ENCODE results near the gene MYL11.
A peak's percentile ranks its signal among the peaks of the same experiment; 100 is the strongest.

Gene MYL11

DNA sequence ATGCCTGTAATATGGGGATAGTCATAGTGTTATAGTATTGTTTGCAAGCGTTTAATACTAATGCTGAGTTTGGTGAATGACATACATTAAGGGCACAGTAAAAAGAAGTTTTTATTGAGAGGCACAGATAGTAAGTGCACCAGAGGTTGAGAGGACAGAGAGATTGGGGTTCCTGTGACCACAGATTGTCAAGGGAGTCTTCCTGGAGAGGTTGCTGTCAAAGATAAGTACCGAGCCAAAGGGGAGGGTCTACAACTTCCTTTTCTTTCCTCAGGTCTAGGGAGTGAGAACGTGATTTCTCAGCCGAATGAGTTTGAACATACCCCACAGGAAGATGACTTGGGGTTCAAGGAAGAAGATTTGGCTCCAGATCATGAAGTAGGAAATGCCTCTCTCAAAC, 22.5 kb downstream of the MYL11 start:
- DNase-seq: no peak

DNA sequence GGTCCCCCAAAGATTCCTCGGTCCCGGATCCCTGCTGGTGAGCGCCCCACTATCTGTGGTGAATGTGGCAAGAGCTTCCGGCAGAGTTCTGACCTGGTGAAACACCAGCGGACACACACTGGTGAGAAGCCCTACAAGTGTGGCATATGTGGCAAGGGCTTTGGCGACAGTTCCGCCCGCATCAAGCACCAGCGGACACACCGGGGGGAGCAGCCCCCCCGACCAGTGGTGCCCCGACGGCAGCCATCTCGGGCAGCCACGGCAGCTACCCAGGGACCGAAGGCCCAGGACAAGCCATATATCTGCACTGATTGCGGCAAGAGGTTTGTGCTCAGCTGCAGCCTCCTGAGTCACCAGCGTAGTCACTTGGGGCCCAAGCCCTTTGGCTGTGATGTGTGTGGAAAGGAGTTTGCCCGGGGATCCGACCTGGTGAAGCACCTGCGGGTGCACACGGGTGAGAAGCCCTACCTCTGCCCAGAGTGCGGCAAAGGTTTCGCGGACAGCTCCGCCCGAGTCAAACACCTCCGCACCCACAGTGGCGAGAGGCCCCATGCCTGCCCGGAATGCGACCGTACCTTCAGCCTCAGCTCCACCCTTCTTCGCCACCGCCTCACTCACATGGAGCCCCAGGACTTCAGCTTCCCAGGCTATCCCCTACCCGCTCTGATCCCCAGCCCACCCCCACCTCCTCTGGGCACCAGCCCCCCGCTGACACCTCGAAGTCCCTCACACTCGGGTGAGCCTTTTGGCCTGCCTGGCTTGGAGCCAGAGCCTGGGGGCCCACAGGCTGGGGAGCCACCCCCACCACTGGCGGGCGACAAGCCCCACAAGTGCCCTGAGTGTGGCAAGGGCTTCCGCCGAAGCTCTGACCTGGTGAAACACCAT, 23.4 kb downstream of the MYL11 start:
- no peak for DNase-seq

GRCh38 chr16:30398661-30399434, 24.2 kb downstream of the MYL11 start:
- DNase-seq: peak; percentile 77

GRCh38 chr16:30399435-30400186, 25.0 kb downstream of the MYL11 start:
- DNase-seq: no peak

GRCh38 chr16:30401768-30402425, 27.3 kb downstream of the MYL11 start:
- DNase-seq: no peak

DNA sequence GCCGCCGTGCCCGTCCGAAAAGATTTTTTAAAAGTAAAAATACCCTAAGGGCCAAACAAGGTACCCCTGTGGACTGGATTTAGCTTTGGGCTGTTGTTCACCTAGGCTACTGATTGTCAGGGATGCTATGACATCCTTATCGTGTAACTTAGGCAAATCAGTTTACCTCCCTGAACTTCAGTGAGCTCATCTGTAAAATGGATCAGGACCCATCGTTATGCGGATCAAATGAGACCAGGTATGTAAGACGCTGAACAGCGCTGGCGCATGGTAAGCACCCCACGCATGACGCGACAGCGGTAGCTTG, 32.1 kb downstream of the MYL11 start:
- DNase-seq: no peak

GRCh38 chr16:30407102-30407803, 32.7 kb downstream of the MYL11 start, which contains the start of gene ZNF771:
Gene ZNF771, plus strand, starts transcription at chr16:30407606. Its CDS starts 448 bp downstream, at chr16:30408054.
- DNase-seq: peak; percentile 93

GRCh38 chr16:30407804-30408534, 33.4 kb downstream of the MYL11 start:
- no peak for DNase-seq

GRCh38 chr16:30409125-30410060, 34.8 kb downstream of the MYL11 start:
- peak; percentile 97 for DNase-seq

DNA sequence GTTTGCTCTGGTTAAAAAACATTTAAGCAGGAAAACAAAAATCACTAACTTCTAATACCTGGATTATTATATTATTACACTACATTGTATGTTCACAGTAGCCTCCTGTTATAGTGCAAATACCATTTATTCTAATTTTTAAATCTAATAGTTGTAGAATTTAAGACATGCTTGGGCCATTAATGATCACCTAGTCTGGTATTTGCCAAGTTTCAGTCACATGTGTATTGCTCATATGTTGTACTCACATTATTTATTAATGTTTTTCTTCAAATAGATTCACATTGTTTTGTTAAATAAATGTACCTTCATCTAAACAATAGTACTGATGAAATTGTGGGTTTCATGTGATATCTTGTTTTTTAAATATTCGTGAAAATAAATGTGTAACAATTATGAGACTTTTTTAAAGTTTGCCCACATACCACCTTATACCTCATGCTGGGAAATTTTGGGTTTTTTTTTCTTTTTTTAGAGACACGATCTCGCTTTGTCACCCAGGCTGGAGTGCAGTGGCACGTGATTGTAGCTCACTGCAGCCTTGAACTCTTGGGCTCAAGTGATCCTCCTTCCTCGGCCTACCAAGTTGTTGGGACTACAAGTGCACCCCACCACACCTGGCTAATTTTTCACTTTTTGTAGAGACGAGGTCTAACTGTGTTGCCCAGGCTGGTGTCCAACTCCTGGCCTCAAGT, 38.7 kb downstream of the MYL11 start:
- no peak for DNase-seq

DNA sequence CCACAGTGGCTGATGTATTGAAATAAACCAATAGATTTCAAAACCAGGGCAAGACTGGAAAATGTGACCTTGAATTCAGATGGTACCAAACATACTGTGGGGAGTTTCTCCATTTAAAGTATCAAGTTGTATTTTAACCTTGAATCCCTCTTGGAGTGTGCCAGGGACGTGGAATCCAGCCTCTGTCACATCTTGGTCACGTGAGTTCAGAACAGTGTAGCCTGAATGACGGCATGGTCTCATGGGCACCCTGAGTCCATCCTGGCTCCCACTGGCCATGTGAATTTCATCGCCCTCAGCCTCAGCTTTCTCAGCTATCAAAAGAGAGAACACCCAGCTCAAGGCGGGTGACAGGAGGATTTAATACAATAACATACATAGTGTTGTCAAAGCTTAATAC, 39.6 kb downstream of the MYL11 start:
- no peak for DNase-seq

- DNase-seq: no peak
Measured at GRCh38 chr16:30416047-30416603, 41.5 kb downstream of the MYL11 start.

GRCh38 chr16:30416624-30417528, 42.3 kb downstream of the MYL11 start:
- peak; percentile 78 for DNase-seq

DNA sequence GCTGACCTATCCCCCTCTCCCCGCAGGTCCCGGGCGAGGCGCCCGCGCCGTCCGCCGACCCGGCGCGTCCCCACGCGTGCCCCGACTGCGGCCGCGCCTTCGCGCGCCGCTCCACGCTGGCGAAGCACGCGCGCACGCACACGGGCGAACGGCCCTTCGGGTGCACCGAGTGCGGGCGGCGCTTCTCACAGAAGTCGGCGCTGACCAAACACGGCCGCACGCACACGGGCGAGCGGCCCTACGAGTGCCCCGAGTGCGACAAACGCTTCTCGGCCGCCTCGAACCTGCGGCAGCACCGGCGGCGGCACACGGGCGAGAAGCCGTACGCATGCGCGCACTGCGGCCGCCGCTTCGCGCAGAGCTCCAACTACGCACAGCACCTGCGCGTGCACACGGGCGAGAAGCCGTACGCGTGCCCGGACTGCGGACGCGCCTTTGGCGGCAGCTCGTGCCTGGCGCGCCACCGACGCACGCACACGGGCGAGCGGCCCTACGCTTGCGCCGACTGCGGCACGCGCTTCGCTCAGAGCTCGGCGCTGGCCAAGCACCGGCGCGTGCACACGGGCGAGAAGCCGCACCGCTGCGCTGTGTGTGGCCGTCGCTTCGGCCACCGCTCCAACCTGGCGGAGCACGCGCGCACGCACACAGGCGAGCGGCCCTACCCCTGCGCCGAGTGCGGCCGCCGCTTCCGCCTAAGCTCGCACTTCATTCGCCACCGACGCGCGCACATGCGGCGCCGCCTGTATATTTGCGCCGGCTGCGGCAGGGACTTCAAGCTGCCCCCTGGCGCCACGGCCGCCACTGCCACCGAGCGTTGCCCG, 43.1 kb downstream of the MYL11 start:
- peak; percentile 91 for DNase-seq

DNA sequence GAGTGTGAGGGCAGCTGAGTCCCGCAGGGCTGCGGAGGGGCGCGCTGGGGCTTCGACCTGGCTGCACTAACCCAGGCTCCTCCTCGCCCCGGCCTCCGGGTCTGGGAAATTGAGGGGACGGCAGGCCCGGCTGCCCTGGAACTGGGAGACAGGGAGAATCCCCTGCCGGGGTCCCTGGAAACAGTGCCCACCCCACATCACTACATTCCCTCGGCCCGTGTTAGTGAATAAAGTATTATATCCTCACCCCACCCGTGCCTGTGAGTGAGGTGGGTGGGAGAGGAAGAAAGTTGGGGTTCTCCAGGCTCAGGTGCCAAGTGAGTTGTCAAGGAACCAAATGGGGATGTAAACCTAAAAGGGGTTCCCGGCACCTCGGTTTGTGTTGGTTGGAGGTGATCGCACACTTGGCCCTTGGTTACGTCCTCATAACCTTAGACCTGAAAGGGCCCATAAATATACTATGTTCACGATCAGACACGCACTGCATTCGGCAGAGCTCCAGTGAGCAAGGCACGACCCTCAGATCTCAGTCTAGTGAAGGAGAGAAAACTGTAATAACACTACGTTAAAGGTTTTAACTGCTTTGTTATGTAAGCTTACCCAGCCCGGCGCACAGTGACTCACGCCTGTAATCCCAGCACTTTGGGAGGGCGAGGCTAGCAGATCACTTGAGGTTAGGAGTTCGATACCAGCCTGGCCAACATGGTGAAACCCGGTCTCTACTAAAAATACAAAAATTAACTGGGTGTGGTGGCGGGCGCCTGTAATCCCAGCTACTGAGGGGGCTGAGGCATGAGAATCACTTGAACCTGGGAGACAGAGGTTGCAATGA, 44.0 kb downstream of the MYL11 start:
- no peak for DNase-seq

- DNase-seq: no peak
Measured at GRCh38 chr16:30421010-30421409, 46.4 kb downstream of the MYL11 start.
